Measurements from ENCODE around the gene SMYD3. TPM values are rescaled to one million over a fixed set of nuclear protein-coding genes. Genes with fewer than 3 reads are reported as not detected.

The SMYD3 gene
- total RNA-seq, 1 experiment from 2014 or later, result 25.5 TPM

GRCh38 chr1:245870698-245871097 lies 636.4 kb downstream of the SMYD3 start:
- no peak overlapping the region for H2BK20ac ChIP-seq (ENCODE audit: low read depth, low read length, poor library complexity, severe bottlenecking)
- H3K27me3 Mint-ChIP-seq (ENCODE audit: low read depth), result no peaks in the 10 kb centered on the region; the same call in 1 of the 2 replicates
- no peak overlapping the region for H2AFZ ChIP-seq (ENCODE audit: low read length)
- H3K36me3 Mint-ChIP-seq (ENCODE audit: insufficient read depth in 1 of 3, low read depth in 3 of 3), result no peaks in the 10 kb centered on the region; a peak in 1 of 7 replicates
- no peak overlapping the region for H3K27ac Mint-ChIP-seq
- no peak overlapping the region for H3K4ac ChIP-seq (ENCODE audit: low read depth, low read length)
- H3K9ac ChIP-seq (ENCODE audit: extremely low read depth, insufficient read length, low read length), result no peak overlapping the region
- no peaks in the 10 kb centered on the region for H3K4me1 ChIP-seq (ENCODE audit: insufficient read depth, low read length)
- H3T11ph ChIP-seq (ENCODE audit: low read length), result no peak overlapping the region
- H3K23me2 ChIP-seq (ENCODE audit: insufficient read length, low read depth, low read length, poor library complexity, severe bottlenecking), result no peaks in the 10 kb centered on the region
- H4K91ac ChIP-seq (ENCODE audit: insufficient read length, low read depth, low read length), result no peak overlapping the region
- no CpG with 5 or more reads among the region's 6 CpGs for WGBS (ENCODE audit: extremely low coverage, insufficient read length, low lambda C conversion rate)
- H2BK15ac ChIP-seq (ENCODE audit: low read depth, low read length), result no peak overlapping the region
- no peaks in the 10 kb centered on the region for H3K79me1 ChIP-seq (ENCODE audit: insufficient read depth, low read depth, low read length, poor library complexity, severe bottlenecking)
- H3K27ac ChIP-seq (ENCODE audit: insufficient read length, low read depth, low read length), result no peak overlapping the region
- H3K23ac ChIP-seq (ENCODE audit: insufficient read length, low read depth, low read length), result no peak overlapping the region
- no peaks in the 10 kb centered on the region for H3K79me2 ChIP-seq (ENCODE audit: insufficient read depth, low read length)
- no peaks in the 10 kb centered on the region; a peak in 1 of 4 replicates for H3K4me1 Mint-ChIP-seq
- no peak overlapping the region for H2BK5ac ChIP-seq (ENCODE audit: insufficient read length, low read length)
- no peak overlapping the region for H3K4me2 ChIP-seq (ENCODE audit: insufficient read depth, insufficient read length, low read length)
- H3K14ac ChIP-seq (ENCODE audit: insufficient read depth, low read length), result no peak overlapping the region
- H4K20me1 ChIP-seq (ENCODE audit: control insufficient read depth, insufficient read depth, insufficient read length), result no peaks in the 10 kb centered on the region
- H3K9me3 Mint-ChIP-seq, result no peaks in the 10 kb centered on the region
- H2BK12ac ChIP-seq (ENCODE audit: insufficient read length, low read depth, low read length), result no peak overlapping the region
- no peak overlapping the region for H3K56ac ChIP-seq (ENCODE audit: insufficient read length, low read depth, low read length)
- H2BK120ac ChIP-seq (ENCODE audit: low read depth, low read length, poor library complexity, severe bottlenecking), result no peak overlapping the region
- H3K18ac ChIP-seq (ENCODE audit: insufficient read length, low read depth, low read length), result no peak overlapping the region
- no peak overlapping the region for H4K8ac ChIP-seq (replicated peaks; ENCODE audit: insufficient read length, low read depth, low read length)
- no peak overlapping the region for H3K4me3 Mint-ChIP-seq
- no peaks in the 10 kb centered on the region for H3K9me3 ChIP-seq (ENCODE audit: control insufficient read depth, low read depth, low read length)
- no peaks in the 10 kb centered on the region for H3K27me3 ChIP-seq (ENCODE audit: insufficient read depth, low read length)
- no peak overlapping the region for H2AK5ac ChIP-seq (ENCODE audit: insufficient read length, low read length)
- TF ChIP-seq CTCF (conservative IDR thresholded peaks at IDR 0.05), result no peak
- H4K5ac ChIP-seq (ENCODE audit: insufficient read length, low read depth, low read length), result no peak overlapping the region
- no peak for DNase-seq

Data from H9 (cell line).